ENCODE results near the gene FHL1. TPM values are rescaled to one million over a fixed set of nuclear protein-coding genes. Genes with fewer than 3 reads are reported as not detected.

Gene FHL1
- total and polyA plus RNA-seq, 9 donors, result 62.0 to 508 (median 98.5) TPM

- no peaks in the 10 kb centered on the region for H3K9me3 ChIP-seq
- no peak overlapping the region for H3K4me3 ChIP-seq
- WGBS, 3 donors, result 63 to 74% (median 66%) methylated on average over 5 of the region's 5 CpGs
- intact Hi-C loops (cut with DNase I), result no loop called here
- no peaks in the 10 kb centered on the region for H3K36me3 ChIP-seq
- no peaks in the 10 kb centered on the region for H3K4me1 ChIP-seq (ENCODE audit: insufficient read depth)
- H3K27ac ChIP-seq, result no peak overlapping the region
- TF ChIP-seq POLR2A (IDR thresholded peaks at IDR 0.05) (no peak), EP300 (IDR thresholded peaks at IDR 0.05) (no peak), CTCF (IDR thresholded peaks at IDR 0.05) (no peak)
- no peaks in the 10 kb centered on the region for H3K27me3 ChIP-seq
- DNase-seq, result no peak
Observed at GRCh38 chrX:136210806-136211205, 63.5 kb downstream of the FHL1 start.

- no peaks in the 10 kb centered on the region for H3K4me1 ChIP-seq (ENCODE audit: insufficient read depth)
- no peak overlapping the region for H3K27ac ChIP-seq
- H3K27me3 ChIP-seq, result no peaks in the 10 kb centered on the region
- H3K9me3 ChIP-seq, result no peaks in the 10 kb centered on the region
- no peak for DNase-seq
- no peak overlapping the region for H3K4me3 ChIP-seq
- no peak for TF ChIP-seq EP300 (IDR thresholded peaks at IDR 0.05)
- no peak for TF ChIP-seq CTCF (IDR thresholded peaks at IDR 0.05)
- no peak for TF ChIP-seq POLR2A (IDR thresholded peaks at IDR 0.05)
- no peaks in the 10 kb centered on the region for H3K36me3 ChIP-seq
- intact Hi-C loops (cut with DNase I), result no loop called here
- 67 to 73% (median 72%) methylated on average over 11 of the region's 11 CpGs for WGBS, 3 donors
Observed at GRCh38 chrX:136211766-136212556, 64.6 kb downstream of the FHL1 start.

- TF ChIP-seq EP300 (IDR thresholded peaks at IDR 0.05), result no peak
- no peak for TF ChIP-seq POLR2A (IDR thresholded peaks at IDR 0.05)
- no peak for TF ChIP-seq CTCF (IDR thresholded peaks at IDR 0.05)
- H3K27me3 ChIP-seq, result no peaks in the 10 kb centered on the region
- DNase-seq, result no peak
- H3K27ac ChIP-seq, result no peak overlapping the region
- no peaks in the 10 kb centered on the region for H3K36me3 ChIP-seq
- no peak overlapping the region for H3K4me3 ChIP-seq
- WGBS, 3 donors, result 72 to 81% (median 77%) methylated on average over 17 of the region's 17 CpGs
- intact Hi-C loops (cut with DNase I), result no loop called here
- no peaks in the 10 kb centered on the region for H3K9me3 ChIP-seq
- H3K4me1 ChIP-seq (ENCODE audit: insufficient read depth), result no peaks in the 10 kb centered on the region
Observed at GRCh38 chrX:136212557-136213111, 65.3 kb downstream of the FHL1 start.

- TF ChIP-seq CTCF (IDR thresholded peaks at IDR 0.05) (no peak), EP300 (IDR thresholded peaks at IDR 0.05) (no peak), POLR2A (IDR thresholded peaks at IDR 0.05) (no peak)
- no peaks in the 10 kb centered on the region for H3K9me3 ChIP-seq
- no peak overlapping the region for H3K4me3 ChIP-seq
- H3K27ac ChIP-seq, result no peak overlapping the region
- intact Hi-C loops (cut with DNase I), result no loop called here
- WGBS, 3 donors, result 28 to 48% (median 42%) methylated on average over 7 of the region's 7 CpGs
- no peaks in the 10 kb centered on the region for H3K36me3 ChIP-seq
- DNase-seq, result no peak
- H3K27me3 ChIP-seq, result no peaks in the 10 kb centered on the region
- no peaks in the 10 kb centered on the region for H3K4me1 ChIP-seq (ENCODE audit: insufficient read depth)
Observed at GRCh38 chrX:136214551-136214950, 67.2 kb downstream of the FHL1 start.

Measured in ovary (tissue), 9 donors.